ENCODE data around the gene LCNL1. TPM values are rescaled to one million over a fixed set of nuclear protein-coding genes. Genes with fewer than 3 reads are reported as not detected.

LCNL1 gene
- total RNA-seq, 1 donor from 2014 or later: not detected

Other genes with a start within 250 kb of the LCNL1 start
- gene LCN10, start 240.1 kb upstream of the LCNL1 start, total RNA-seq: 1.2 and 1.7 TPM in 2 replicates
- gene LCN6, start 234.5 kb upstream of the LCNL1 start, total RNA-seq: not detected in 2 replicates
- gene LCN8, start 224.8 kb upstream of the LCNL1 start, total RNA-seq: not detected in 2 replicates
- gene LCN15, start 218.5 kb upstream of the LCNL1 start, total RNA-seq: not detected in 2 replicates
- 34.4 and 34.7 TPM in 2 replicates for gene TMEM141, start 191.6 kb upstream of the LCNL1 start, total RNA-seq
- 0.11 TPM in 1 of 2 replicates, not detected in the other for gene CCDC183, start 186.7 kb upstream of the LCNL1 start, total RNA-seq
- gene RABL6, start 175.0 kb upstream of the LCNL1 start, total RNA-seq: 108 and 111 TPM in 2 replicates
- 5.0 and 5.1 TPM in 2 replicates for gene AJM1, start 140.5 kb upstream of the LCNL1 start, total RNA-seq
- 127 and 133 TPM in 2 replicates for gene PHPT1, start 133.6 kb upstream of the LCNL1 start, total RNA-seq
- 19.0 and 21.0 TPM in 2 replicates for gene MAMDC4, start 130.6 kb upstream of the LCNL1 start, total RNA-seq
- gene EDF1, start 116.7 kb upstream of the LCNL1 start, total RNA-seq: 381 and 410 TPM in 2 replicates
- gene TRAF2, start 96.5 kb upstream of the LCNL1 start, total RNA-seq: 59.5 and 60.4 TPM in 2 replicates
- 94.4 and 95.9 TPM in 2 replicates for gene FBXW5, start 38.3 kb upstream of the LCNL1 start, total RNA-seq
- gene C8G, start 37.8 kb upstream of the LCNL1 start, total RNA-seq: 0.76 and 0.89 TPM in 2 replicates
- 2.0 and 2.1 TPM in 2 replicates for gene LCN12, start 30.7 kb upstream of the LCNL1 start, total RNA-seq
- not detected in 2 replicates for gene PTGDS, start 5.5 kb upstream of the LCNL1 start, total RNA-seq
- 60.5 and 72.6 TPM in 2 replicates for gene PAXX, start 9.4 kb downstream of the LCNL1 start, total RNA-seq
- gene CLIC3, start 13.6 kb downstream of the LCNL1 start, total RNA-seq: not detected in 2 replicates
- gene ABCA2, start 45.2 kb downstream of the LCNL1 start, total RNA-seq: 27.4 and 31.4 TPM in 2 replicates
- gene FUT7, start 49.1 kb downstream of the LCNL1 start, total RNA-seq: 0.21 TPM in 1 of 2 replicates, not detected in the other
- 32.7 and 36.0 TPM in 2 replicates for gene NPDC1, start 63.2 kb downstream of the LCNL1 start, total RNA-seq
- gene ENTPD2, start 71.1 kb downstream of the LCNL1 start, total RNA-seq: not detected in 2 replicates
- gene SAPCD2, start 87.6 kb downstream of the LCNL1 start, total RNA-seq: 26.5 and 27.1 TPM in 2 replicates
- gene UAP1L1, start 94.5 kb downstream of the LCNL1 start, total RNA-seq: 20.0 and 22.3 TPM in 2 replicates
- 47.5 and 52.2 TPM in 2 replicates for gene MAN1B1, start 104.0 kb downstream of the LCNL1 start, total RNA-seq
- gene DPP7, start 131.7 kb downstream of the LCNL1 start, total RNA-seq: 318 and 321 TPM in 2 replicates
- gene GRIN1, start 156.2 kb downstream of the LCNL1 start, total RNA-seq: 0.07 TPM in 1 of 2 replicates, not detected in the other
- 0.21 and 0.34 TPM in 2 replicates for gene LRRC26, start 187.1 kb downstream of the LCNL1 start, total RNA-seq
- gene TMEM210, start 189.1 kb downstream of the LCNL1 start, total RNA-seq: not detected in 2 replicates
- gene ANAPC2, start 205.6 kb downstream of the LCNL1 start, total RNA-seq: 52.3 and 58.5 TPM in 2 replicates
- 91.6 and 91.8 TPM in 2 replicates for gene SSNA1, start 205.7 kb downstream of the LCNL1 start, total RNA-seq
- 16.4 and 18.2 TPM in 2 replicates for gene TPRN, start 217.7 kb downstream of the LCNL1 start, total RNA-seq
- gene TMEM203, start 222.7 kb downstream of the LCNL1 start, total RNA-seq: 34.9 and 35.0 TPM in 2 replicates
- gene NDOR1, start 222.7 kb downstream of the LCNL1 start, total RNA-seq: 38.2 and 40.2 TPM in 2 replicates
- gene RNF208, start 239.2 kb downstream of the LCNL1 start, total RNA-seq: 9.5 and 10.1 TPM in 2 replicates
- 0.41 and 0.50 TPM in 2 replicates for gene CYSRT1, start 242.2 kb downstream of the LCNL1 start, total RNA-seq
- gene RNF224, start 244.5 kb downstream of the LCNL1 start, total RNA-seq: not detected in 2 replicates
- not detected in 2 replicates for gene SLC34A3, start 247.9 kb downstream of the LCNL1 start, total RNA-seq